HCT116 (cell line): ENCODE results near the gene ARL5C. TPM values are rescaled to one million over a fixed set of nuclear protein-coding genes. Genes with fewer than 3 reads are reported as not detected.

ENCODE experiments used
- ATAC-seq: fragments of 200-7000 bp; cut with Tn5 transposase; 2 replicates; pipeline ENCODE4 v1.9.1; 2020; ENCODE audit warnings: mild to moderate bottlenecking, moderate library complexity
- BruUV-seq: library from RNA; stranded (reverse); fragments of 400-500 nt; replicated peaks from 2 replicates; lab custom pipeline; 2021; lab: Mats Ljungman, UMichigan
- CTCF ChIA-PET: fragments of 300-600 bp; sonication (Branson Sonifier 250); formaldehyde crosslinking; loops from one replicate; lab custom pipeline; 2021; ENCODE audit warnings: antibody characterized with exemption; lab: Charles Lee
- POLR2A ChIA-PET: fragments of 300-600, 350-600 bp; sonication (Branson Sonifier 250); formaldehyde crosslinking; loops from one replicate; lab custom pipeline; 2021; ENCODE audit warnings: antibody characterized with exemption; lab: Charles Lee
- RAD21 ChIA-PET, 2 experiments: fragments of 300-600 bp; sonication (Branson Sonifier 250); formaldehyde crosslinking; loops; one replicate each; lab custom pipeline; 2023; ENCODE audit warnings: low total read pairs in 2 of 2; ENCODE audit not compliant: uncharacterized antibody in 2 of 2, unreplicated experiment in 2 of 2, low non-redundant PET in 1 of 2; lab: Charles Lee
- DNase-seq: peaks from one replicate; pipeline ENCODE4 v3.0.0-alpha.2; 2010; ENCODE audit warnings: low read depth, low spot score
- H2AFZ ChIP-seq: fragments of 200-600 bp; shearing (Covaris generic), sonication (generic); 2 replicates; pipeline ENCODE4 v1.6.1; 2017; ENCODE audit warnings: low read depth, mixed run types, mixed read lengths, antibody characterized with exemption, low read length; ENCODE audit not compliant: poor library complexity, severe bottlenecking
- H3K27ac ChIP-seq: 2 replicates; pipeline ENCODE4 v1.5.1; 2012; ENCODE audit warnings: low read depth, low read length
- H3K27me3 ChIP-seq: fragments of 200-600 bp; sonication (generic); 2 replicates; pipeline ENCODE4 v1.6.1; 2016; ENCODE audit warnings: mixed run types, low read length, mixed read lengths; ENCODE audit not compliant: insufficient read depth
- H3K36me3 ChIP-seq, 2 experiments: fragments of 200-500 bp in 1 of 2; fragments of 200-600 bp in 1 of 2; sonication (Bioruptor generic) in 1 of 2; sonication (generic) in 1 of 2; 2 replicates each; pipeline versions ENCODE4 v1.5.1 to v1.6.1; 2014 to 2016; ENCODE audit warnings: low read length in 2 of 2, inconsistent platforms in 1 of 2, mixed read lengths in 1 of 2, mixed run types in 1 of 2; ENCODE audit not compliant: insufficient read depth in 2 of 2, control insufficient read depth in 1 of 2
- H3K4me1 ChIP-seq, 2 experiments: fragments of 200-600 bp in 1 of 2; sonication (generic) in 1 of 2; 2 replicates each; pipeline versions ENCODE4 v1.5.1 to v1.6.1; 2012 to 2017; ENCODE audit warnings: low read length in 2 of 2, inconsistent platforms in 1 of 2, mild to moderate bottlenecking in 1 of 2, mixed read lengths in 1 of 2, mixed run types in 1 of 2, moderate library complexity in 1 of 2; ENCODE audit not compliant: insufficient read depth in 2 of 2, control insufficient read depth in 1 of 2
- H3K4me2 ChIP-seq: fragments of 200-600 bp; sonication (generic); 2 replicates; pipeline ENCODE4 v1.6.1; 2017; ENCODE audit warnings: mixed run types, low read length, mixed read lengths
- H3K4me3 ChIP-seq, 2 experiments: fragments of 200-600 bp in 1 of 2; sonication (generic) in 1 of 2; replicated peaks in 1 of 2; 2 replicates each; pipeline ENCODE4 v1.5.1; 2011 to 2016; ENCODE audit warnings: low read length in 2 of 2, control low read depth in 1 of 2, low read depth in 1 of 2, mild to moderate bottlenecking in 1 of 2, mixed read lengths in 1 of 2, mixed run types in 1 of 2
- H3K79me2 ChIP-seq: fragments of 200-600 bp; sonication (generic); 2 replicates; pipeline ENCODE4 v1.6.1; 2017; ENCODE audit warnings: mild to moderate bottlenecking, mixed run types, low read length, moderate library complexity, mixed read lengths; ENCODE audit not compliant: insufficient read depth
- H3K9ac ChIP-seq: fragments of 200-600 bp; sonication (generic); 2 replicates; pipeline ENCODE4 v1.6.1; 2016; ENCODE audit warnings: low read length, mixed read lengths
- H3K9me2 ChIP-seq: fragments of 200-600 bp; sonication (generic), shearing (Covaris generic); 2 replicates; pipeline ENCODE4 v1.6.1; 2017; ENCODE audit warnings: mixed run types, mild to moderate bottlenecking, moderate library complexity; ENCODE audit not compliant: insufficient read depth
- H3K9me3 ChIP-seq, 2 experiments: fragments of 200-500 bp in 1 of 2; fragments of 200-600 bp in 1 of 2; sonication (Bioruptor generic) in 1 of 2; sonication (generic) in 1 of 2; 2 replicates each; pipeline ENCODE4 v1.6.1; 2014 to 2017; ENCODE audit warnings: low read length in 2 of 2, mixed read lengths in 2 of 2, inconsistent platforms in 1 of 2, low read depth in 1 of 2, mild to moderate bottlenecking in 1 of 2, mixed run types in 1 of 2, moderate library complexity in 1 of 2; ENCODE audit not compliant: control insufficient read depth in 1 of 2, insufficient read depth in 1 of 2
- H4K20me1 ChIP-seq: fragments of 200-600 bp; sonication (generic), shearing (Covaris generic); 2 replicates; pipeline ENCODE4 v1.6.1; 2017; ENCODE audit warnings: mixed run types, mild to moderate bottlenecking, moderate library complexity; ENCODE audit not compliant: insufficient read depth
- EGR1 ChIP-seq: IDR thresholded peaks from 2 replicates; pipeline ENCODE4 v1.6.1; 2012; ENCODE audit warnings: low read depth
- ELF1 ChIP-seq: IDR thresholded peaks from 2 replicates; pipeline ENCODE4 v1.6.1; 2012; ENCODE audit warnings: low read depth, borderline replicate concordance
- EZH2 ChIP-seq: fragments of 200-600 bp; sonication (generic); IDR thresholded peaks from 2 replicates; pipeline ENCODE4 v1.6.1; 2017; ENCODE audit warnings: antibody characterized with exemption, mixed run types
- EZH2phosphoT487 ChIP-seq: fragments of 200-600 bp; IDR thresholded peaks from 2 replicates; pipeline ENCODE4 v1.6.1; 2018; ENCODE audit warnings: antibody characterized with exemption, borderline replicate concordance
- FOSL1 ChIP-seq: IDR thresholded peaks from 2 replicates; pipeline ENCODE4 v1.6.1; 2012; ENCODE audit warnings: low read depth
- POLR2A ChIP-seq: IDR thresholded peaks from 2 replicates; pipeline ENCODE4 v1.7.0; 2011; ENCODE audit warnings: borderline replicate concordance; ENCODE audit not compliant: insufficient read depth, insufficient read length; ENCODE audit errors: extremely low read depth
- RAD21 ChIP-seq: IDR thresholded peaks from 2 replicates; pipeline ENCODE4 v1.6.1; 2012; ENCODE audit warnings: low read depth, mild to moderate bottlenecking
- SIN3A ChIP-seq: IDR thresholded peaks from 2 replicates; pipeline ENCODE4 v1.6.1; 2012; ENCODE audit warnings: low read depth
- SRF ChIP-seq: IDR thresholded peaks from 2 replicates; pipeline ENCODE4 v1.6.1; 2012; ENCODE audit warnings: low read depth
- ZFX ChIP-seq: fragments of 450-650 bp; IDR thresholded peaks from 2 replicates; pipeline ENCODE4 v1.6.1; 2017
- ZNF274 ChIP-seq: fragments of 200-500 bp; sonication (Bioruptor generic); IDR thresholded peaks from 2 replicates; pipeline ENCODE4 v1.6.1; 2014; ENCODE audit warnings: mild to moderate bottlenecking, low read depth, low read length, inconsistent platforms
- intact Hi-C: fragments of 100-400 bp; cut with micrococcal nuclease; formaldehyde crosslinking; loops from 2 replicates; pipeline ENCODE4 v1.10.0; 2022
- total RNA-seq: library from RNA; stranded (reverse); gene quantifications from one replicate; pipeline ENCODE4 v1.2.1, GENCODE V29; 2021; ENCODE audit not compliant: unreplicated experiment
- TF ChIP-seq, protein P1 (sequence below), 3 experiments: fragments of 200-600 bp in 1 of 3; sonication (generic) in 1 of 3; IDR thresholded peaks in 2 of 3; conservative IDR thresholded peaks in 1 of 3; 2 replicates each; pipeline ENCODE4 v1.5.1; 2012 to 2017; ENCODE audit warnings: low read depth in 2 of 3, low read length in 2 of 3, antibody characterized with exemption in 1 of 3, borderline replicate concordance in 1 of 3, control low read depth in 1 of 3, mild to moderate bottlenecking in 1 of 3, mixed read lengths in 1 of 3, mixed run types in 1 of 3, moderate library complexity in 1 of 3; ENCODE audit not compliant: insufficient read depth in 1 of 3
- TF ChIP-seq, protein P2 (sequence below): IDR thresholded peaks from 2 replicates; pipeline ENCODE4 v1.6.1; 2011; ENCODE audit warnings: mild to moderate bottlenecking, low read length, moderate library complexity; ENCODE audit not compliant: insufficient replicate concordance; ENCODE audit errors: extremely low read depth

ARL5C gene
- total RNA-seq, 1 experiment from 2014 or later: not detected

DNA sequence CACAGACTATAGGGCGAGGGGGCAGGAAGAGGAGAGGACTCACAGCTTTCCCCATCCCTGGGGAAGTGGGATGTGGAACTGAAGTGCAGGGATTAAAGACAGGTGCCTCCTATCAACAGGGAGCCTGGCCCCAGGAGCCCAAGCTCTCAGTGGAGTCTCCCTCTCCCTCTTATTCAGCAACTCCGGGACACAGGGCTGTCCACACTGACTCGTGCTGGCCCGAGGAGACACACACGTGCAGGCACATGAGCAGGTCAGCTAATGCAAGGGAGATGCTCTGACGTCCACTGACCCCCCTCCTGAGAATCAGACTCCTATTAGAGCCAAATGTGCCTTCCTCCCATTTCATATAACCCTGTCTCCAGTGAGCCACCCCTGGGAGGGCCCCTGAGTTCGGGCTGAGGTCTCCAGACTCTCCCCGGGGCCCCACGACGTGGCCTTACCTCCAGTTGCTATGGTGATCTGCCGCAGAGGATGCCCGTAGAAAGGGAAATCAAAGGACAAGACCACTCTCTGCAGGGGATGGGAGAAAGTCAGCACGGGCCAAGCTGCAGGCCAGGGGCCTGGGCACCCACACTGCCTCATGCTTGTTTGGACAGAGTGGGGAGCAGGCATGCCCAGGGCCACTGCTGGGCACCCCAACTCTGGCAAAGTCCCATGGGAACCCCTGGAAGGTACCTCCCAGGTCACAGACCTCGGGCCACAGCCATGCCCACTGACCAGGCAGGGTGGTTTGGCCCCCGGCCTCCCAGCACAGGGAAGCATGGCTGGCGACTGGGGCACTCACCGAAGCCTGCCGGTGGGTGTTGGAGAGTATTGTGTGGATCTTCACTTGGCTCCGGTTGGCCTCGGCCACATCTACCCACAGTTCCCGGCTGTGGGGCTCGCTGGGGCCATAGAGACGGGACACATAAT lies 57.2 kb downstream of the ARL5C start:
- intact Hi-C loops: no loop called here
- H3K36me3 ChIP-seq: no peaks in the 10 kb centered on the region
- H3K4me1 ChIP-seq: no peaks in the 10 kb centered on the region
- TF ChIP-seq EGR1: no peak
- TF ChIP-seq, protein P1, sequence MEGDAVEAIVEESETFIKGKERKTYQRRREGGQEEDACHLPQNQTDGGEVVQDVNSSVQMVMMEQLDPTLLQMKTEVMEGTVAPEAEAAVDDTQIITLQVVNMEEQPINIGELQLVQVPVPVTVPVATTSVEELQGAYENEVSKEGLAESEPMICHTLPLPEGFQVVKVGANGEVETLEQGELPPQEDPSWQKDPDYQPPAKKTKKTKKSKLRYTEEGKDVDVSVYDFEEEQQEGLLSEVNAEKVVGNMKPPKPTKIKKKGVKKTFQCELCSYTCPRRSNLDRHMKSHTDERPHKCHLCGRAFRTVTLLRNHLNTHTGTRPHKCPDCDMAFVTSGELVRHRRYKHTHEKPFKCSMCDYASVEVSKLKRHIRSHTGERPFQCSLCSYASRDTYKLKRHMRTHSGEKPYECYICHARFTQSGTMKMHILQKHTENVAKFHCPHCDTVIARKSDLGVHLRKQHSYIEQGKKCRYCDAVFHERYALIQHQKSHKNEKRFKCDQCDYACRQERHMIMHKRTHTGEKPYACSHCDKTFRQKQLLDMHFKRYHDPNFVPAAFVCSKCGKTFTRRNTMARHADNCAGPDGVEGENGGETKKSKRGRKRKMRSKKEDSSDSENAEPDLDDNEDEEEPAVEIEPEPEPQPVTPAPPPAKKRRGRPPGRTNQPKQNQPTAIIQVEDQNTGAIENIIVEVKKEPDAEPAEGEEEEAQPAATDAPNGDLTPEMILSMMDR (IDR thresholded peaks at IDR 0.05 in 2 of 3, conservative IDR thresholded peaks at IDR 0.05 in 1 of 3; ENCODE audit: borderline replicate concordance in 1 of 3, insufficient read depth in 1 of 3, low read depth in 2 of 3, low read length in 2 of 3): no peak
- TF ChIP-seq EZH2phosphoT487: no peak
- TF ChIP-seq SIN3A: no peak
- no peak for TF ChIP-seq ZFX
- no peak for TF ChIP-seq POLR2A
- no peak for TF ChIP-seq RAD21
- no peak for TF ChIP-seq FOSL1
- no peak for TF ChIP-seq ZNF274
- no peak for TF ChIP-seq SRF
- no peak for TF ChIP-seq ELF1
- TF ChIP-seq EZH2: no peak
- TF ChIP-seq, protein P2, sequence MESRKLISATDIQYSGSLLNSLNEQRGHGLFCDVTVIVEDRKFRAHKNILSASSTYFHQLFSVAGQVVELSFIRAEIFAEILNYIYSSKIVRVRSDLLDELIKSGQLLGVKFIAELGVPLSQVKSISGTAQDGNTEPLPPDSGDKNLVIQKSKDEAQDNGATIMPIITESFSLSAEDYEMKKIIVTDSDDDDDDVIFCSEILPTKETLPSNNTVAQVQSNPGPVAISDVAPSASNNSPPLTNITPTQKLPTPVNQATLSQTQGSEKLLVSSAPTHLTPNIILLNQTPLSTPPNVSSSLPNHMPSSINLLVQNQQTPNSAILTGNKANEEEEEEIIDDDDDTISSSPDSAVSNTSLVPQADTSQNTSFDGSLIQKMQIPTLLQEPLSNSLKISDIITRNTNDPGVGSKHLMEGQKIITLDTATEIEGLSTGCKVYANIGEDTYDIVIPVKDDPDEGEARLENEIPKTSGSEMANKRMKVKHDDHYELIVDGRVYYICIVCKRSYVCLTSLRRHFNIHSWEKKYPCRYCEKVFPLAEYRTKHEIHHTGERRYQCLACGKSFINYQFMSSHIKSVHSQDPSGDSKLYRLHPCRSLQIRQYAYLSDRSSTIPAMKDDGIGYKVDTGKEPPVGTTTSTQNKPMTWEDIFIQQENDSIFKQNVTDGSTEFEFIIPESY: no peak
- no peak for DNase-seq
- H3K27ac ChIP-seq: no peak overlapping the region
- no peak overlapping the region for H2AFZ ChIP-seq
- no peaks in the 10 kb centered on the region for H3K9me3 ChIP-seq
- ChIA-PET POLR2A (no interaction called here), RAD21 (no interaction called here), CTCF (no interaction called here)
- no peak overlapping the region for H3K4me2 ChIP-seq
- no peak overlapping the region for H3K9ac ChIP-seq
- 0 out of 2 replicates have a peak, but pooled peaks cover 4% of the 10 kb centered on the region for H3K27me3 ChIP-seq
- no peak for ATAC-seq
- no peaks in the 10 kb centered on the region for H3K79me2 ChIP-seq
- no peaks in the 10 kb centered on the region for H3K9me2 ChIP-seq
- H4K20me1 ChIP-seq: no peaks in the 10 kb centered on the region
- no peak overlapping the region for H3K4me3 ChIP-seq
- BruUV-seq: no TSS peak
